Measurements from ENCODE around the gene PPP1CA.

DNA sequence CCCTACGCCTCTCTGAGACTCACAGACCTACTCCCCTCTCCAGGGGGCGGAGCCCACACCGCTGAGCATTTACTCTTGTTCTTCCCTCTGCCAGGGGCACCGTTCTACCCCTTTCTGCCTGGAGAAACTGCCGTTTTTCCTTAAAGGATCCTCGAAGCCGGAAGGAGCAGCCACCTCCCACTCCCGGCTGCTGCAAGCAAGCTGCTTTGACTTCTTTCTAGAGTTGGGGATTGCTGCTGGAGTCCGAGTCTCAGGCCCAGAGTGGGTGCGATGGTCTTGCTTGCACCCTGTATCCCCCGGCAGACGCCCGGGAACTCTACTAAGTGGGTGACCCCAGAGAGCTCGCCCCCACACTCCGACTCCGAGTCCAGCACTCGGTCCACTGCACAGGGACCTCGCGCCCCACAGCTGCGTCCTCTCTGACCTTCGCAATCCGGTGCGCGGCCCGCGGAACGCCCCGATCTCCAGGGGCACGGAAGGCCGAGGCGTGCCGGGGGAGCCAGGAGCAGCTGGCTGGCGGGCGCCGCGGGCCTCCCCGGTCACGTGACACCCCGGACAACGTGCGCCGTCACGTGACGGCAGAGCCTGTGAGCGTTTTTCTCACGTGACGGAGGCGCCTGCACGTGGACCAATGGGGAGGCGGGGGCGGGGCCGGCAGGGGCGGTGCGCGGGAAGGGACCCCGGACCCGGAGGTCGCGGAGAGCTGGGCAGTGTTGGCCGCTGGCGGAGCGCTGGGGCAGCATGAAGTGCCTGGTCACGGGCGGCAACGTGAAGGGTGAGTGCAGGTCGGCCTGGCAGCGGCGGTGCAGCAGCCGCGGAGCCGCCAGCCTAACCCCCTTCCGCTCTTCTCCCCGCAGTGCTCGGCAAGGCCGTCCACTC is 10.1 kb downstream of the PPP1CA start, which contains the start of gene RAD9A:
- TF ChIP-seq, protein P1, sequence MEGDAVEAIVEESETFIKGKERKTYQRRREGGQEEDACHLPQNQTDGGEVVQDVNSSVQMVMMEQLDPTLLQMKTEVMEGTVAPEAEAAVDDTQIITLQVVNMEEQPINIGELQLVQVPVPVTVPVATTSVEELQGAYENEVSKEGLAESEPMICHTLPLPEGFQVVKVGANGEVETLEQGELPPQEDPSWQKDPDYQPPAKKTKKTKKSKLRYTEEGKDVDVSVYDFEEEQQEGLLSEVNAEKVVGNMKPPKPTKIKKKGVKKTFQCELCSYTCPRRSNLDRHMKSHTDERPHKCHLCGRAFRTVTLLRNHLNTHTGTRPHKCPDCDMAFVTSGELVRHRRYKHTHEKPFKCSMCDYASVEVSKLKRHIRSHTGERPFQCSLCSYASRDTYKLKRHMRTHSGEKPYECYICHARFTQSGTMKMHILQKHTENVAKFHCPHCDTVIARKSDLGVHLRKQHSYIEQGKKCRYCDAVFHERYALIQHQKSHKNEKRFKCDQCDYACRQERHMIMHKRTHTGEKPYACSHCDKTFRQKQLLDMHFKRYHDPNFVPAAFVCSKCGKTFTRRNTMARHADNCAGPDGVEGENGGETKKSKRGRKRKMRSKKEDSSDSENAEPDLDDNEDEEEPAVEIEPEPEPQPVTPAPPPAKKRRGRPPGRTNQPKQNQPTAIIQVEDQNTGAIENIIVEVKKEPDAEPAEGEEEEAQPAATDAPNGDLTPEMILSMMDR (IDR thresholded peaks at IDR 0.05): peak in 1 of 4 experiments; percentile 36
- peak in 1 of 2 donors; percentile 61 for TF ChIP-seq POLR2A (IDR thresholded peaks at IDR 0.05)
